Measurements from ENCODE around the gene SAMD10. TPM values are rescaled to one million over a fixed set of nuclear protein-coding genes. Genes with fewer than 3 reads are reported as not detected.
A peak's percentile ranks its signal among the peaks of the same experiment; 100 is the strongest.

Gene SAMD10
- total RNA-seq, 1 experiment from 2014 or later = 5.7 TPM

DNA sequence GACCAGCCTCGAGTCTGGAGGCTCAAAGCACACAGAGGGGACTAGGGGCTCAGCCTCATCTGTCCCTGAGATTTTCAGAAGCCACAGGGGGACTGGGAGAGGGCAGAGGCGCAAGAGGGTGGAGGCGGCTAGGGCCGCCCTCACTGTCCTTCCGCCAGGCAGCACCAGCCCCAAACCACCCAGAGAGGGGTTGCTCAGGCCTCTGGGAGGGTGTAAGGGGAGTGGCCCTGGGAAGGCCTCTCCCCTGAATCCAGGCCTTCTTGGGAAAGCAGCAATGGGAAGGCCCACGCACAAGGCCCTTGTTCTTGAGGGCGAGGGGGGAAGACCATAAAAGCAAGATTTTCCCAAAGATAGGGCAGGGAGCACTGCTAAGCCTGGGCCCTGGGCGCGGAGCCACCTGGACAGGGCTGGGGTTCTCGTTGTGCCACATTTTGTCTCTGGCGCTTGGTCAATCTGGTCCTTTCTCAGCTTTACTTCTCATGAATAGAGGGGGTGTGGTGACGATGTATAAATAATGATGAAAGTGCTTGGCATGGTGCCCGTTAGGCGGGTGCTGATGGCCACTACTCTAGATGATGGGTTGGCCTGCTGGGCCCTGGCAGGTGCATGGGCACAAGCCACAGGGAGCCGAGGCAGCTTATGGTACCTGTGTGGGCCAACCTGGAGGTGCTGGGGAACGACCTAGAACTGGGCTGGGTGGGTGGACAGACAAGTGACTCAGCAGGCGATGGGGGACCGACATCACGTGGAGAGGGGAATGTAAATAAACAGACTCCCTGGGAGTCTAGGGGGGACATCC lies 4.8 kb downstream of the SAMD10 start:
- H3K9me3 Mint-ChIP-seq = no peaks in the 10 kb centered on the region
- TF ChIP-seq, protein P1, sequence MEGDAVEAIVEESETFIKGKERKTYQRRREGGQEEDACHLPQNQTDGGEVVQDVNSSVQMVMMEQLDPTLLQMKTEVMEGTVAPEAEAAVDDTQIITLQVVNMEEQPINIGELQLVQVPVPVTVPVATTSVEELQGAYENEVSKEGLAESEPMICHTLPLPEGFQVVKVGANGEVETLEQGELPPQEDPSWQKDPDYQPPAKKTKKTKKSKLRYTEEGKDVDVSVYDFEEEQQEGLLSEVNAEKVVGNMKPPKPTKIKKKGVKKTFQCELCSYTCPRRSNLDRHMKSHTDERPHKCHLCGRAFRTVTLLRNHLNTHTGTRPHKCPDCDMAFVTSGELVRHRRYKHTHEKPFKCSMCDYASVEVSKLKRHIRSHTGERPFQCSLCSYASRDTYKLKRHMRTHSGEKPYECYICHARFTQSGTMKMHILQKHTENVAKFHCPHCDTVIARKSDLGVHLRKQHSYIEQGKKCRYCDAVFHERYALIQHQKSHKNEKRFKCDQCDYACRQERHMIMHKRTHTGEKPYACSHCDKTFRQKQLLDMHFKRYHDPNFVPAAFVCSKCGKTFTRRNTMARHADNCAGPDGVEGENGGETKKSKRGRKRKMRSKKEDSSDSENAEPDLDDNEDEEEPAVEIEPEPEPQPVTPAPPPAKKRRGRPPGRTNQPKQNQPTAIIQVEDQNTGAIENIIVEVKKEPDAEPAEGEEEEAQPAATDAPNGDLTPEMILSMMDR (conservative IDR thresholded peaks at IDR 0.05) = no peak
- H3K27me3 Mint-ChIP-seq (ENCODE audit: low read depth) = peaks cover 16% of the 10 kb centered on the region
- peaks cover 18 to 22% of the 10 kb centered on the region in 2 experiments for H3K4me1 Mint-ChIP-seq
- no peak overlapping the region for H3K23ac ChIP-seq (ENCODE audit: insufficient read length, low read depth, low read length)
- no peak overlapping the region for H2BK15ac ChIP-seq (ENCODE audit: low read depth, low read length)
- H4K5ac ChIP-seq (ENCODE audit: insufficient read length, low read depth, low read length) = no peak overlapping the region
- H3K4ac ChIP-seq (ENCODE audit: low read depth, low read length) = no peak overlapping the region
- WGBS (ENCODE audit: extremely low coverage, insufficient read length, low lambda C conversion rate) = no CpG with 5 or more reads among the region's 19 CpGs
- no peaks in the 10 kb centered on the region for H4K20me1 ChIP-seq (ENCODE audit: control insufficient read depth, insufficient read depth, insufficient read length)
- no peak overlapping the region for H2BK12ac ChIP-seq (ENCODE audit: insufficient read length, low read depth, low read length)
- peak overlapping the region in 1 of 3 experiments; percentile 33; a peak in 2 of 7 replicates for H3K27ac Mint-ChIP-seq
- H3T11ph ChIP-seq (ENCODE audit: low read length) = no peak overlapping the region
- H3K36me3 Mint-ChIP-seq (ENCODE audit: insufficient read depth in 1 of 3, low read depth in 3 of 3) = peaks cover 0 to 3% (median 3%) of the 10 kb centered on the region in 3 experiments; a peak in 2 of 7 replicates
- H3K18ac ChIP-seq (ENCODE audit: insufficient read length, low read depth, low read length) = no peak overlapping the region
- no peak overlapping the region for H3K27ac ChIP-seq (ENCODE audit: insufficient read length, low read depth, low read length)
- H3K4me3 Mint-ChIP-seq = peak overlapping the region in 1 of 2 experiments; percentile 6; a peak in 2 of 5 replicates
- H3K9me3 ChIP-seq (ENCODE audit: control insufficient read depth, low read depth, low read length) = no peaks in the 10 kb centered on the region
- no peaks in the 10 kb centered on the region for H3K4me1 ChIP-seq (ENCODE audit: insufficient read depth, low read length)
- no peak overlapping the region for H4K8ac ChIP-seq (replicated peaks; ENCODE audit: insufficient read length, low read depth, low read length)
- H2BK120ac ChIP-seq (ENCODE audit: low read depth, low read length, poor library complexity, severe bottlenecking) = no peak overlapping the region
- H3K79me2 ChIP-seq (ENCODE audit: insufficient read depth, low read length) = no peaks in the 10 kb centered on the region
- H3K14ac ChIP-seq (ENCODE audit: insufficient read depth, low read length) = no peak overlapping the region
- H2BK20ac ChIP-seq (ENCODE audit: low read depth, low read length, poor library complexity, severe bottlenecking) = no peak overlapping the region
- no peaks in the 10 kb centered on the region; the same call in 1 of the 2 replicates for H3K27me3 ChIP-seq (ENCODE audit: insufficient read depth, low read length)
- no peak overlapping the region for H3K9ac ChIP-seq (ENCODE audit: extremely low read depth, insufficient read length, low read length)
- no peak overlapping the region for H3K4me2 ChIP-seq (ENCODE audit: insufficient read depth, insufficient read length, low read length)
- no peak overlapping the region for H4K91ac ChIP-seq (ENCODE audit: insufficient read length, low read depth, low read length)
- H3K79me1 ChIP-seq (ENCODE audit: insufficient read depth, low read depth, low read length, poor library complexity, severe bottlenecking) = no peaks in the 10 kb centered on the region
- H3K56ac ChIP-seq (ENCODE audit: insufficient read length, low read depth, low read length) = no peak overlapping the region
- peak; percentile 23 for DNase-seq
- peaks cover 14% of the 10 kb centered on the region for H3K23me2 ChIP-seq (ENCODE audit: insufficient read length, low read depth, low read length, poor library complexity, severe bottlenecking)
- no peak overlapping the region for H2BK5ac ChIP-seq (ENCODE audit: insufficient read length, low read length)
- H2AK5ac ChIP-seq (ENCODE audit: insufficient read length, low read length) = no peak overlapping the region
- no peak overlapping the region for H2AFZ ChIP-seq (ENCODE audit: low read length)

Measured in H9 (cell line).